NCI-H446 treated with DMSO at 0.1 percent for 48 hours (cell line): ENCODE results near the gene BORCS5.

ENCODE experiments used
- DNase-seq: peaks from one replicate; lab custom pipeline; 2025; lab: John Stamatoyannopoulos, UW

BORCS5 gene

GRCh38 chr12:12518464-12518845, 161.6 kb downstream of the BORCS5 start:
- no peak for DNase-seq

- DNase-seq, result no peak
These were observed 162.0 kb downstream of the BORCS5 start for GRCh38 chr12:12518919-12519318.
